ENCODE data around the gene RPS25.
"Not testable (repeated sequence)": the region's sequence is repeated elsewhere in the genome, so short reads cannot be mapped to it uniquely, and the experiment has no call there.

Gene RPS25

DNA sequence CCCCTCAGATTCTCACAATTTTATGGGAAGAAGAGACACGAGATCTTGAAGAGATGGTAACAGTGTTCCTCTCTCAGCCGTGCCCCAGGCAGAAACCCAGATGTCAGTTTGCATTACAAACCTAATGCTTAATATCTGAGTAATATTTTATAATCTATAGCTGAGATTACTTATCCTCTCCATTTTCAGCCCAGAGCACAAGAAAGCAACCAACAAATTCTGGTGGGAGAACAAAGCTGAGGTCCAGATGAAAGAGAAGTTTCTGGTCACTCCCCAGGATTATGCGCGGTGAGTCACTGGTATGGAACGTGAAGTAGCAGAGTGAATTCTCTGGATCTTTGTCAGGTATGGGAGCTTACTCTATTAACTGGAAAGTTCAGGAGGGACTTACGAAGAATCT lies 19.3 kb downstream of the RPS25 start:
- peak; percentile 60 for ATAC-seq
- TF ChIP-seq ARNTL (CRISPR knock-in tag; IDR thresholded peaks at IDR 0.05; ENCODE audit: borderline replicate concordance, low read depth), result no peak
- TF ChIP-seq GLIS3 (CRISPR knock-in tag; IDR thresholded peaks at IDR 0.05), result no peak
- no peak for TF ChIP-seq ZNF70 (CRISPR knock-in tag; IDR thresholded peaks at IDR 0.05)

DNA sequence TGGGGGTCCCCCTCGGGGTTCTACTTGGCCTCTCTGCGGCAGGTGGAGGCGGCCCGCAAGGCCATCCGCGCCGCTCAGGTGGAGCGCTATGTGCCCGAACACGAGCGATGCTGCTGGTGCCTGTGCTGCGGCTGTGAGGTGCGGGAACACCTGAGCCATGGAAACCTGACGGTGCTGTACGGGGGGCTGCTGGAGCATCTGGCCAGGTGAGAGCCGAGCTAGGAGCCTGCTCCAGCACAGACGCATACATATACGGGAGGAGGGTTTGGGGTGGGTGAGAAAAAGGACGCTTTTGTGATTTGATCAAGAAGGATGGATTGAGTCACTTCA lies 19.8 kb downstream of the RPS25 start:
- TF ChIP-seq, protein P1, sequence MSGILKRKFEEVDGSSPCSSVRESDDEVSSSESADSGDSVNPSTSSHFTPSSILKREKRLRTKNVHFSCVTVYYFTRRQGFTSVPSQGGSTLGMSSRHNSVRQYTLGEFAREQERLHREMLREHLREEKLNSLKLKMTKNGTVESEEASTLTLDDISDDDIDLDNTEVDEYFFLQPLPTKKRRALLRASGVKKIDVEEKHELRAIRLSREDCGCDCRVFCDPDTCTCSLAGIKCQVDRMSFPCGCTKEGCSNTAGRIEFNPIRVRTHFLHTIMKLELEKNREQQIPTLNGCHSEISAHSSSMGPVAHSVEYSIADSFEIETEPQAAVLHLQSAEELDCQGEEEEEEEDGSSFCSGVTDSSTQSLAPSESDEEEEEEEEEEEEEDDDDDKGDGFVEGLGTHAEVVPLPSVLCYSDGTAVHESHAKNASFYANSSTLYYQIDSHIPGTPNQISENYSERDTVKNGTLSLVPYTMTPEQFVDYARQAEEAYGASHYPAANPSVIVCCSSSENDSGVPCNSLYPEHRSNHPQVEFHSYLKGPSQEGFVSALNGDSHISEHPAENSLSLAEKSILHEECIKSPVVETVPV (CRISPR knock-in tag; IDR thresholded peaks at IDR 0.05), result no peak
- TF ChIP-seq ZFP30 (CRISPR knock-in tag; IDR thresholded peaks at IDR 0.05) (no peak), CSDC2 (CRISPR knock-in tag; IDR thresholded peaks at IDR 0.05) (no peak), ZNF565 (CRISPR knock-in tag; conservative IDR thresholded peaks at IDR 0.05; ENCODE audit: low read depth) (no peak), ISL1 (CRISPR knock-in tag; IDR thresholded peaks at IDR 0.05) (no peak)
- TF ChIP-seq, protein P2, sequence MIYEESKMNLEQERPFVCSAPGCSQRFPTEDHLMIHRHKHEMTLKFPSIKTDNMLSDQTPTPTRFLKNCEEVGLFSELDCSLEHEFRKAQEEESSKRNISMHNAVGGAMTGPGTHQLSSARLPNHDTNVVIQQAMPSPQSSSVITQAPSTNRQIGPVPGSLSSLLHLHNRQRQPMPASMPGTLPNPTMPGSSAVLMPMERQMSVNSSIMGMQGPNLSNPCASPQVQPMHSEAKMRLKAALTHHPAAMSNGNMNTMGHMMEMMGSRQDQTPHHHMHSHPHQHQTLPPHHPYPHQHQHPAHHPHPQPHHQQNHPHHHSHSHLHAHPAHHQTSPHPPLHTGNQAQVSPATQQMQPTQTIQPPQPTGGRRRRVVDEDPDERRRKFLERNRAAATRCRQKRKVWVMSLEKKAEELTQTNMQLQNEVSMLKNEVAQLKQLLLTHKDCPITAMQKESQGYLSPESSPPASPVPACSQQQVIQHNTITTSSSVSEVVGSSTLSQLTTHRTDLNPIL (CRISPR knock-in tag; IDR thresholded peaks at IDR 0.05; ENCODE audit: low read depth), result no peak
- peak; percentile 55 for ATAC-seq

DNA sequence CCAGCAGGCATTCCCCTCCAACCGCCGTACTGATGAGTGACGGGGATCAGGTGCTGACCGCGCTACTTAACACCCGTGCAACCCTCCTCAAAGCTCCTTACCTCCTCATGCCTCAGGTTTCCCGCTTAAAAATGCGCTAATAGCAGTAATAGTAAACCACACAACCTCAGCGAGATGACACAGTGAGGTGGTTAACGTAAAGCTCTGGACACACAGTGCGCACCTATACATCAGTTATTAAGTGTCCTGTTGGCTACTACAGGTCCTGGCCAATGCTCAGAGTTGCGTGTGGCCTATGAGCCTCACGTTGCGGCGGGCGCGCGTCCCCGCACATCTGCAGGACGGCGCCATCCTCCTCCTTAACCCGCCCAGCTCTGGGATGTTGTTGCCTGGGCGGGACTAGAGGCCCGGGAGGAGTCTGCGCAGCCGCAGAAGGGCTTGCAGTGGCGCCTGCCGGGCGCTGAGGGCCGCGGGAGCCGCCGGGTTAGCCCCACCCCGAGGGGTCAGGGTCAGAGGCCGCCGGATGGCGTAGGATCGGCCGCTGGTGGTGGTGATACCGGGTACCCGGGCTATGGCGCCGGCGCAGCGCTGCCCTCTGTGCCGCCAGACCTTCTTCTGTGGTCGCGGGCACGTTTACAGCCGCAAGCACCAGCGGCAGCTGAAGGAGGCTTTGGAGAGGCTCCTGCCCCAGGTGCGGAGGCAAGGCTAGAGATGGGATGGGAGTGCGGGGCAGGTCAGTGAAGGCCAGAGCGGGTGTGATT lies 20.3 kb downstream of the RPS25 start, which contains the start of gene CENATAC:
TSS of gene CENATAC (plus strand) at position 512 of the 761 bp plus-strand sequence. CDS start at position 572, 60 bp downstream.
- ATAC-seq, result peak; percentile 96
- TF ChIP-seq ZNF70 (CRISPR knock-in tag; IDR thresholded peaks at IDR 0.05) (no peak), ZFP3 (CRISPR knock-in tag; IDR thresholded peaks at IDR 0.05) (no peak), RARB (CRISPR knock-in tag; IDR thresholded peaks at IDR 0.05) (no peak), CSDC2 (CRISPR knock-in tag; IDR thresholded peaks at IDR 0.05) (no peak), OSR1 (CRISPR knock-in tag; IDR thresholded peaks at IDR 0.05) (no peak), ZNF8 (CRISPR knock-in tag; IDR thresholded peaks at IDR 0.05) (no peak), BACH2 (CRISPR knock-in tag; IDR thresholded peaks at IDR 0.05; ENCODE audit: borderline replicate concordance) (no peak), ISL1 (CRISPR knock-in tag; IDR thresholded peaks at IDR 0.05) (no peak), ZNF565 (CRISPR knock-in tag; conservative IDR thresholded peaks at IDR 0.05; ENCODE audit: low read depth) (no peak)

DNA sequence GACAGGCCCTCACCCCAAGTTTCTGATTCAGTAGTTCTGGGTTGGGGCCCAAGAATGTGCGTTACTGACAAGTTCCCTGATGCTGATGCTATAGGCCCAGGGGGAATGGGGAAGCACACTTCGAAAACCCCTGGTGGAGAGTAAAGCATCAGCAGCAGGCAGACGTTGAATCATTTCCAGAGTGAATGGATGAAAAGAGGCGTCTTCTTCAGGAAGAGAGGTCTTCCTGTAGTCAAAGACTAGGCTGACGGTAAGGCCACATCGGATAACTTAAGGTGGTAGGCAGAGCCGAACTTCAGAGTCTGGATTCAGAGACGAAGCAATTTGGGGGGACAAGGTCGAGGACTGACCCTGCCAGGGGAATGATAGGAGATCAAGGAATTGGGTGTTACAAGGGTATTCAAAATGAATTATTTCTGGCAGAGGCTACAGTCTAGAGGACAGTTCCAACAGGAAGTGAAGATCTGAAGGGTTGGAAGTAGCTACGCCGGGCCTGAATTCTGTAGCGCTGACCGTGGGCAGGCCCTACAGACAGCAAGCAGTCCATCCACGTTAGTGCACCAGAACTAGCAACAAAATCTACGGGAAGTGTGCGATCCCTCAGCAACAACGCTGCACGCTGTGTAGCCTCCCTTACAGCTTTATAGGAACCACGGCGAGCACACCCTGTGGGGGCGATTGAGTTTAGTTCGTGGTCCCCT lies 21.1 kb downstream of the RPS25 start:
- ATAC-seq, result peak; percentile 13
- no peak for TF ChIP-seq ZFP30 (CRISPR knock-in tag; IDR thresholded peaks at IDR 0.05)
- no peak for TF ChIP-seq ISL1 (CRISPR knock-in tag; IDR thresholded peaks at IDR 0.05)
- TF ChIP-seq, protein P1 (CRISPR knock-in tag; IDR thresholded peaks at IDR 0.05), result no peak
- no peak for TF ChIP-seq TOX (CRISPR knock-in tag; IDR thresholded peaks at IDR 0.05; ENCODE audit: borderline replicate concordance)
- no peak for TF ChIP-seq ARNTL (CRISPR knock-in tag; IDR thresholded peaks at IDR 0.05; ENCODE audit: borderline replicate concordance, low read depth)
- no peak for TF ChIP-seq ZC3H10 (CRISPR knock-in tag; IDR thresholded peaks at IDR 0.05)
- no peak for TF ChIP-seq ZNF565 (CRISPR knock-in tag; conservative IDR thresholded peaks at IDR 0.05; ENCODE audit: low read depth)
- no peak for TF ChIP-seq BACH2 (CRISPR knock-in tag; IDR thresholded peaks at IDR 0.05; ENCODE audit: borderline replicate concordance)
- no peak for TF ChIP-seq SNAI2 (CRISPR knock-in tag; IDR thresholded peaks at IDR 0.05)
- no peak for TF ChIP-seq ZNF8 (CRISPR knock-in tag; IDR thresholded peaks at IDR 0.05)
- TF ChIP-seq, protein P3, sequence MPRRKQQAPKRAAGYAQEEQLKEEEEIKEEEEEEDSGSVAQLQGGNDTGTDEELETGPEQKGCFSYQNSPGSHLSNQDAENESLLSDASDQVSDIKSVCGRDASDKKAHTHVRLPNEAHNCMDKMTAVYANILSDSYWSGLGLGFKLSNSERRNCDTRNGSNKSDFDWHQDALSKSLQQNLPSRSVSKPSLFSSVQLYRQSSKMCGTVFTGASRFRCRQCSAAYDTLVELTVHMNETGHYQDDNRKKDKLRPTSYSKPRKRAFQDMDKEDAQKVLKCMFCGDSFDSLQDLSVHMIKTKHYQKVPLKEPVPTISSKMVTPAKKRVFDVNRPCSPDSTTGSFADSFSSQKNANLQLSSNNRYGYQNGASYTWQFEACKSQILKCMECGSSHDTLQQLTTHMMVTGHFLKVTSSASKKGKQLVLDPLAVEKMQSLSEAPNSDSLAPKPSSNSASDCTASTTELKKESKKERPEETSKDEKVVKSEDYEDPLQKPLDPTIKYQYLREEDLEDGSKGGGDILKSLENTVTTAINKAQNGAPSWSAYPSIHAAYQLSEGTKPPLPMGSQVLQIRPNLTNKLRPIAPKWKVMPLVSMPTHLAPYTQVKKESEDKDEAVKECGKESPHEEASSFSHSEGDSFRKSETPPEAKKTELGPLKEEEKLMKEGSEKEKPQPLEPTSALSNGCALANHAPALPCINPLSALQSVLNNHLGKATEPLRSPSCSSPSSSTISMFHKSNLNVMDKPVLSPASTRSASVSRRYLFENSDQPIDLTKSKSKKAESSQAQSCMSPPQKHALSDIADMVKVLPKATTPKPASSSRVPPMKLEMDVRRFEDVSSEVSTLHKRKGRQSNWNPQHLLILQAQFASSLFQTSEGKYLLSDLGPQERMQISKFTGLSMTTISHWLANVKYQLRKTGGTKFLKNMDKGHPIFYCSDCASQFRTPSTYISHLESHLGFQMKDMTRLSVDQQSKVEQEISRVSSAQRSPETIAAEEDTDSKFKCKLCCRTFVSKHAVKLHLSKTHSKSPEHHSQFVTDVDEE (CRISPR knock-in tag; IDR thresholded peaks at IDR 0.05), result no peak
- TF ChIP-seq ZNF70 (CRISPR knock-in tag; IDR thresholded peaks at IDR 0.05), result no peak
- TF ChIP-seq PPARA (CRISPR knock-in tag; IDR thresholded peaks at IDR 0.05; ENCODE audit: borderline replicate concordance), result no peak
- TF ChIP-seq, protein P4, sequence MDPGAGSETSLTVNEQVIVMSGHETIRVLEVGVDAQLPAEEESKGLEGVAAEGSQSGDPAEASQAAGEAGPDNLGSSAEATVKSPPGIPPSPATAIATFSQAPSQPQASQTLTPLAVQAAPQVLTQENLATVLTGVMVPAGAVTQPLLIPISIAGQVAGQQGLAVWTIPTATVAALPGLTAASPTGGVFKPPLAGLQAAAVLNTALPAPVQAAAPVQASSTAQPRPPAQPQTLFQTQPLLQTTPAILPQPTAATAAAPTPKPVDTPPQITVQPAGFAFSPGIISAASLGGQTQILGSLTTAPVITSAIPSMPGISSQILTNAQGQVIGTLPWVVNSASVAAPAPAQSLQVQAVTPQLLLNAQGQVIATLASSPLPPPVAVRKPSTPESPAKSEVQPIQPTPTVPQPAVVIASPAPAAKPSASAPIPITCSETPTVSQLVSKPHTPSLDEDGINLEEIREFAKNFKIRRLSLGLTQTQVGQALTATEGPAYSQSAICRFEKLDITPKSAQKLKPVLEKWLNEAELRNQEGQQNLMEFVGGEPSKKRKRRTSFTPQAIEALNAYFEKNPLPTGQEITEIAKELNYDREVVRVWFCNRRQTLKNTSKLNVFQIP (CRISPR knock-in tag; IDR thresholded peaks at IDR 0.05; ENCODE audit: borderline replicate concordance, low read depth), result no peak

DNA sequence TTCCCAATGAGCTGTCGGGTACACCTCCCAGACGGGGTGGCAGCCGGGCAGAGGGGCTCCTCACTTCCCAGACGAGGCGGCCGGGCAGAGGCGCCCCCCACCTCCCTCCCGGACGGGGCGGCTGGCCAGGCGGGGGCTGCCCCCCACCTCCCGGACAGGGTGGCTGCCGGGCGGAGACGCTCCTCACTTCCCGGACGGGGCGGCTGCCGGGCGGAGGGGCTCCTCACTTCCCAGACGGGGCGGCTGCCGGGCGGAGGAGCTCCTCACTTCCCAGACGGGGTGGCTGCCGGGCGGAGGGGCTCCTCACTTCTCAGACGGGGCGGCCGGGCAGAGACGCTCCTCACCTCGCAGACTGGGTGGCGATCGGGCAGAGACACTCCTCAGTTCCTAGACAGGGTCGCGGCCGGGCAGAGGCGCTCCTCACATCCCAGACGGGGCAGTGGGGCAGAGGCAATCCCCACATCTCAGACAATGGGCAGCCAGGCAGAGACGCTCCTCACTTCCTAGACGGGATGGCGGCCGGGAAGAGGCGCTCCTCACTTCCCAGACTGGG lies 26.6 kb downstream of the RPS25 start:
- not testable (repeated sequence) for ATAC-seq

Data from SK-N-SH treated with all-trans-retinoic acid at 6 μM for 48 hours (cell line).